Activated CD4-positive, alpha-beta T cell treated with anti-CD3 and anti-CD28 coated beads, Interleukin-2, amount 50 U/mL, for 1 hour (primary cell): ENCODE results near the gene MGAT4B.
A peak's percentile ranks its signal among the peaks of the same experiment; 100 is the strongest.

Experiments
- DNase-seq: peaks from one replicate; pipeline ENCODE4 v3.0.0-alpha.2; 2020

The MGAT4B gene

GRCh38 chr5:179805070-179805528 is 1.6 kb downstream of the MGAT4B start:
- DNase-seq: no peak

GRCh38 chr5:179804555-179804947 is 2.1 kb downstream of the MGAT4B start:
- DNase-seq: no peak

GRCh38 chr5:179803651-179804554 is 2.8 kb downstream of the MGAT4B start:
- no peak for DNase-seq

GRCh38 chr5:179802950-179803562 is 3.6 kb downstream of the MGAT4B start:
- no peak for DNase-seq

GRCh38 chr5:179802207-179802883 is 4.3 kb downstream of the MGAT4B start:
- DNase-seq: no peak

- peak; percentile 88 for DNase-seq
Measured at GRCh38 chr5:179801304-179802206, 5.1 kb downstream of the MGAT4B start.

- no peak for DNase-seq
Measured at GRCh38 chr5:179800696-179801201, 5.9 kb downstream of the MGAT4B start.

- DNase-seq: no peak
Measured at GRCh38 chr5:179800071-179800695, 6.5 kb downstream of the MGAT4B start.

- DNase-seq: no peak
Measured at GRCh38 chr5:179799644-179799973, 7.1 kb downstream of the MGAT4B start.

GRCh38 chr5:179798771-179799643 is 7.7 kb downstream of the MGAT4B start:
- DNase-seq: no peak

- DNase-seq: no peak
Measured at GRCh38 chr5:179798144-179798770, 8.4 kb downstream of the MGAT4B start.

GRCh38 chr5:179797741-179798140 is 8.9 kb downstream of the MGAT4B start:
- no peak for DNase-seq

- no peak for DNase-seq
Measured at GRCh38 chr5:179796877-179797608, 9.6 kb downstream of the MGAT4B start.

- DNase-seq: peak; percentile 70
Measured at GRCh38 chr5:179795863-179796833, 10.5 kb downstream of the MGAT4B start.

GRCh38 chr5:179795049-179795862 is 11.4 kb downstream of the MGAT4B start:
- no peak for DNase-seq

- DNase-seq: no peak
Measured at GRCh38 chr5:179794575-179794974, 12.1 kb downstream of the MGAT4B start.

GRCh38 chr5:179794171-179794570 is 12.5 kb downstream of the MGAT4B start:
- no peak for DNase-seq
